SK-N-SH (cell line): ENCODE measurements around the gene COL20A1. TPM values are rescaled to one million over a fixed set of nuclear protein-coding genes. Genes with fewer than 3 reads are reported as not detected.

Source experiments
- CTCF ChIA-PET: fragments of 300-600, 350-600 bp; formaldehyde crosslinking; extraction: SDS; loops from one replicate; lab custom pipeline; 2021; lab: Yijun Ruan, JAX
- POLR2A ChIA-PET: fragments of 350-600 bp; sonication (Branson Sonifier 250); formaldehyde crosslinking; extraction: SDS; loops from one replicate; lab custom pipeline; 2020; ENCODE audit warnings: antibody characterized with exemption, inconsistent platforms; lab: Yijun Ruan, JAX
- DNase-seq: peaks from one replicate; pipeline ENCODE4 v3.0.0; 2012
- H2AFZ ChIP-seq: fragments of 200-600 bp; sonication (generic); 2 replicates; pipeline ENCODE4 v1.8.1; 2016; ENCODE audit warnings: antibody characterized with exemption, mild to moderate bottlenecking, low read depth
- H3F3A ChIP-seq: fragments of 200-600 bp; sonication (generic); replicated peaks from 2 replicates; pipeline ENCODE3; 2016; ENCODE audit warnings: antibody characterized with exemption, mild to moderate bottlenecking; ENCODE audit not compliant: insufficient read depth
- H3K27ac ChIP-seq, 2 experiments: fragments of 200-500 bp in 1 of 2; fragments of 200-600 bp in 1 of 2; sonication (Bioruptor generic) in 1 of 2; sonication (generic), shearing (Covaris generic) in 1 of 2; 2 replicates each; pipeline versions ENCODE4 v1.5.1 to v1.6.1; 2014 to 2016; ENCODE audit warnings: low read depth in 2 of 2, inconsistent platforms in 1 of 2, low read length in 1 of 2, mild to moderate bottlenecking in 1 of 2, mixed read lengths in 1 of 2
- H3K27me3 ChIP-seq: fragments of 200-600 bp; sonication (generic), shearing (Covaris generic); 2 replicates; pipeline ENCODE4 v1.6.1; 2016; ENCODE audit warnings: mixed run types; ENCODE audit not compliant: insufficient read depth
- H3K36me3 ChIP-seq, 2 experiments: fragments of 200-500 bp in 1 of 2; fragments of 200-600 bp in 1 of 2; sonication (Bioruptor generic) in 1 of 2; sonication (generic) in 1 of 2; replicated peaks in 1 of 2; 2 replicates each; pipeline versions ENCODE3 to v1.5.1; 2014 to 2016; ENCODE audit warnings: low read length in 1 of 2, mild to moderate bottlenecking in 1 of 2; ENCODE audit not compliant: insufficient read depth in 2 of 2, control insufficient read depth in 1 of 2
- H3K4me1 ChIP-seq, 2 experiments: fragments of 200-500 bp in 1 of 2; fragments of 200-600 bp in 1 of 2; sonication (Bioruptor generic) in 1 of 2; sonication (generic), shearing (Covaris generic) in 1 of 2; 2 replicates each; pipeline versions ENCODE4 v1.5.1 to v1.6.1; 2014 to 2016; ENCODE audit warnings: low read depth in 1 of 2, low read length in 1 of 2, mixed run types in 1 of 2; ENCODE audit not compliant: insufficient read depth in 2 of 2, control insufficient read depth in 1 of 2
- H3K4me2 ChIP-seq: fragments of 200-600 bp; sonication (generic), shearing (Covaris generic); 2 replicates; pipeline ENCODE4 v1.6.1; 2017; ENCODE audit warnings: mixed run types
- H3K4me3 ChIP-seq, 2 experiments: fragments of 200-500 bp in 1 of 2; fragments of 200-600 bp in 1 of 2; sonication (Bioruptor generic) in 1 of 2; sonication (generic), shearing (Covaris generic) in 1 of 2; 2 replicates each; pipeline versions ENCODE4 v1.5.1 to v1.8.1; 2014 to 2016; ENCODE audit warnings: low read depth in 2 of 2, inconsistent platforms in 1 of 2, low read length in 1 of 2, mild to moderate bottlenecking in 1 of 2, mixed read lengths in 1 of 2, moderate library complexity in 1 of 2
- H3K79me2 ChIP-seq: fragments of 200-600 bp; sonication (generic); 2 replicates; pipeline ENCODE4 v1.8.1; 2017; ENCODE audit warnings: mild to moderate bottlenecking; ENCODE audit not compliant: insufficient read depth
- H3K9ac ChIP-seq: fragments of 200-600 bp; sonication (generic); 2 replicates; pipeline ENCODE4 v1.6.1; 2017; ENCODE audit warnings: mixed run types
- H3K9me2 ChIP-seq: fragments of 200-600 bp; sonication (generic); 2 replicates; pipeline ENCODE4 v1.6.1; 2017; ENCODE audit warnings: mixed run types
- H3K9me3 ChIP-seq: fragments of 200-600 bp; sonication (generic); 2 replicates; pipeline ENCODE4 v1.6.1; 2017; ENCODE audit warnings: mixed run types, mild to moderate bottlenecking, moderate library complexity
- H4K20me1 ChIP-seq: fragments of 200-600 bp; sonication (generic); 2 replicates; pipeline ENCODE4 v1.6.1; 2017; ENCODE audit warnings: mild to moderate bottlenecking, mixed run types; ENCODE audit not compliant: insufficient read depth
- FOXM1 ChIP-seq: IDR thresholded peaks from 2 replicates; pipeline ENCODE4 v1.4.0; 2012; ENCODE audit warnings: low read depth, mild to moderate bottlenecking
- JUND ChIP-seq: IDR thresholded peaks from 2 replicates; pipeline ENCODE4 v1.4.0; 2012
- NFIC ChIP-seq: IDR thresholded peaks from 2 replicates; pipeline ENCODE4 v1.4.0; 2012; ENCODE audit warnings: borderline replicate concordance
- NRF1 ChIP-seq: IDR thresholded peaks from 2 replicates; pipeline ENCODE4 v1.6.1; 2012; ENCODE audit warnings: low read depth, mild to moderate bottlenecking, low read length
- SMC3 ChIP-seq: IDR thresholded peaks from 2 replicates; pipeline ENCODE4 v1.6.1; 2012; ENCODE audit warnings: low read depth, low read length, improper control_type of control experiment
- TEAD4 ChIP-seq: IDR thresholded peaks from 2 replicates; pipeline ENCODE4 v1.4.0; 2012; ENCODE audit warnings: mild to moderate bottlenecking, borderline replicate concordance; ENCODE audit not compliant: insufficient read depth
- ZBTB33 ChIP-seq: IDR thresholded peaks from 2 replicates; pipeline ENCODE4 v1.4.0; 2012; ENCODE audit warnings: low read depth, borderline replicate concordance
- WGBS: methylation state at CpG from one replicate; pipeline ENCODE4 v1.1.6; 2017; ENCODE audit warnings: low lambda C conversion rate; 5-methylcytosine and 5-hydroxymethylcytosine counted together
- polyA plus RNA-seq, 3 experiments: library from polyadenylated mRNA; depleted of rRNA; stranded (reverse); fragments of >200 nt; gene quantifications; 2 replicates each; pipeline ENCODE4 v1.2.3, GENCODE V29; 2012

The COL20A1 gene
- polyA plus RNA-seq, 1 of the 3 experiments (the other 2 are of a cell fraction), result not detected

- no peak overlapping the region for H3K4me3 ChIP-seq
- WGBS, result 86% methylated on average over 13 of the region's 24 CpGs
- no peak for TF ChIP-seq ZBTB33
- no peak for TF ChIP-seq NRF1
- no peak for TF ChIP-seq JUND
- no peak for TF ChIP-seq FOXM1
- TF ChIP-seq TEAD4, result no peak
- TF ChIP-seq SMC3, result no peak
- ChIA-PET CTCF (interaction anchor here (0.6 to 6.4 kb wide), 4 partner anchors 9 to 63 kb away, joined by 3 to 53 read pairs (median 23); no protein-coding TSS in a partner anchor), POLR2A (no interaction called here)
- no peaks in the 10 kb centered on the region for H3K36me3 ChIP-seq
- no peak overlapping the region for H3K4me2 ChIP-seq
- no peak overlapping the region for H2AFZ ChIP-seq
- no peaks in the 10 kb centered on the region for H3K9me2 ChIP-seq
- no peaks in the 10 kb centered on the region; the same call in 1 of the 2 replicates for H3K27me3 ChIP-seq
- no peaks in the 10 kb centered on the region for H3K79me2 ChIP-seq
- DNase-seq, result no peak
- no peaks in the 10 kb centered on the region for H3K9me3 ChIP-seq
- H4K20me1 ChIP-seq, result no peaks in the 10 kb centered on the region
- H3K9ac ChIP-seq, result no peak overlapping the region
- no peak overlapping the region for H3K27ac ChIP-seq
- H3F3A ChIP-seq, result no peaks in the 10 kb centered on the region
- H3K4me1 ChIP-seq, result no peaks in the 10 kb centered on the region
Observed at GRCh38 chr20:63318391-63319163, 25.6 kb downstream of the COL20A1 start.

- Histone ChIP-seq H3K27ac (no peak overlapping the region), H3K4me1 (no peaks in the 10 kb centered on the region), H3K9ac (no peak overlapping the region), H4K20me1 (no peaks in the 10 kb centered on the region), H2AFZ (no peak overlapping the region), H3K79me2 (no peaks in the 10 kb centered on the region), H3K4me2 (no peak overlapping the region), H3F3A (no peaks in the 10 kb centered on the region), H3K9me2 (no peaks in the 10 kb centered on the region), H3K4me3 (no peak overlapping the region), H3K9me3 (no peaks in the 10 kb centered on the region), H3K36me3 (no peaks in the 10 kb centered on the region), H3K27me3 (no peaks in the 10 kb centered on the region; the same call in 1 of the 2 replicates)
- ChIA-PET CTCF (interaction anchor here (5.8 to 6.4 kb wide), 2 partner anchors 10 to 62 kb away, joined by 43 to 53 read pairs; no protein-coding TSS in a partner anchor), POLR2A (no interaction called here)
- 70% methylated on average over 6 of the region's 25 CpGs for WGBS
- no peak for DNase-seq
- TF ChIP-seq NFIC, result no peak
Observed at GRCh38 chr20:63319164-63320040, 26.4 kb downstream of the COL20A1 start.
